H1 (cell line): ENCODE results near the gene TMBIM1. TPM values are rescaled to one million over a fixed set of nuclear protein-coding genes. Genes with fewer than 3 reads are reported as not detected.

Experiments used
- CTCF ChIA-PET: fragments of 300-600 bp; sonication (Branson Sonifier 250); formaldehyde crosslinking; loops from one replicate; lab custom pipeline; 2021; ENCODE audit not compliant: partially characterized antibody; lab: Charles Lee
- POLR2A ChIA-PET: fragments of 300-600 bp; sonication (Branson Sonifier 250); formaldehyde crosslinking; loops from one replicate; lab custom pipeline; 2021; ENCODE audit warnings: inconsistent platforms; ENCODE audit not compliant: partially characterized antibody; lab: Charles Lee
- DNase-seq, 2 experiments: peaks; one replicate each; pipeline versions ENCODE4 v3.0.0 to v3.0.0-alpha.2; 2010 to 2022; ENCODE audit warnings: low spot score in 2 of 2, low read depth in 1 of 2, mixed read lengths in 1 of 2
- FAIRE-seq: peaks from 2 replicates; lab custom pipeline; 2011; peaks lifted over from hg19 to GRCh38; lab: Jason Lieb, UNC
- H2AFZ ChIP-seq: 2 replicates; pipeline ENCODE4 v1.8.1; 2012; ENCODE audit warnings: low read length, inconsistent platforms
- H2AK5ac ChIP-seq: 2 replicates; pipeline ENCODE4 v1.6.1; 2013; ENCODE audit warnings: low read depth, low read length
- H2BK120ac ChIP-seq: replicated peaks from 2 replicates; pipeline ENCODE3; 2013; ENCODE audit warnings: low read depth, low read length, inconsistent platforms
- H2BK12ac ChIP-seq: 2 replicates; pipeline ENCODE4 v1.6.1; 2013; ENCODE audit warnings: low read depth, low read length
- H2BK15ac ChIP-seq: 2 replicates; pipeline ENCODE4 v1.6.1; 2013; ENCODE audit warnings: low read length
- H2BK20ac ChIP-seq: 2 replicates; pipeline ENCODE4 v1.6.1; 2013; ENCODE audit warnings: low read length
- H2BK5ac ChIP-seq: 2 replicates; pipeline ENCODE4 v1.6.1; 2013; ENCODE audit warnings: low read depth, low read length
- H3K14ac ChIP-seq: 2 replicates; pipeline ENCODE4 v1.6.1; 2013; ENCODE audit warnings: inconsistent platforms; ENCODE audit not compliant: insufficient read length
- H3K18ac ChIP-seq: 2 replicates; pipeline ENCODE4 v1.6.1; 2013; ENCODE audit warnings: low read length; ENCODE audit errors: extremely low read depth
- H3K23ac ChIP-seq: 2 replicates; pipeline ENCODE4 v1.6.1; 2013; ENCODE audit warnings: inconsistent platforms; ENCODE audit not compliant: insufficient read length
- H3K23me2 ChIP-seq: 2 replicates; pipeline ENCODE4 v1.6.1; 2013; ENCODE audit warnings: low read depth, low read length
- H3K27ac ChIP-seq: 2 replicates; pipeline ENCODE4 v1.6.1; 2011; ENCODE audit warnings: low read depth, low read length, inconsistent platforms
- H3K27me3 ChIP-seq, 4 experiments: replicated peaks in 1 of 4; 1 replicate in 1 of 4; 2 replicates in 3 of 4; pipeline versions ENCODE4 v1.6.1 to v1.8.1; 2011 to 2013; ENCODE audit warnings: low read length in 3 of 4, mild to moderate bottlenecking in 3 of 4, inconsistent platforms in 2 of 4, mixed read lengths in 2 of 4, moderate library complexity in 1 of 4; ENCODE audit not compliant: control insufficient read depth in 3 of 4, insufficient read depth in 3 of 4; ENCODE audit errors: extremely low read depth in 1 of 4
- H3K36me3 ChIP-seq, 4 experiments: 2 replicates each; pipeline versions ENCODE4 v1.6.1 to v1.8.1; 2011 to 2013; ENCODE audit warnings: mild to moderate bottlenecking in 4 of 4, low read length in 3 of 4, moderate library complexity in 2 of 4, control low read depth in 1 of 4, inconsistent platforms in 1 of 4; ENCODE audit not compliant: insufficient read depth in 4 of 4, control insufficient read depth in 2 of 4
- H3K4ac ChIP-seq: replicated peaks from 2 replicates; pipeline ENCODE3; 2013; ENCODE audit warnings: low read length, low read depth, mixed read lengths, inconsistent platforms; ENCODE audit not compliant: insufficient read length
- H3K4me1 ChIP-seq, 4 experiments: replicated peaks in 1 of 4; 1 replicate in 1 of 4; 2 replicates in 3 of 4; pipeline versions ENCODE4 v1.6.1 to v1.8.1; 2011 to 2013; ENCODE audit warnings: low read length in 3 of 4, inconsistent platforms in 2 of 4, mixed read lengths in 1 of 4; ENCODE audit not compliant: insufficient read depth in 4 of 4, control insufficient read depth in 3 of 4
- H3K4me2 ChIP-seq, 2 experiments: 2 replicates each; pipeline versions ENCODE4 v1.6.1 to v1.8.1; 2011 to 2013; ENCODE audit warnings: low read depth in 2 of 2, low read length in 2 of 2, control low read depth in 1 of 2, inconsistent platforms in 1 of 2, mild to moderate bottlenecking in 1 of 2; ENCODE audit not compliant: insufficient read depth in 1 of 2
- H3K4me3 ChIP-seq, 4 experiments: fragments of 200-600, 300-600 bp in 1 of 4; sonication (generic), shearing (Covaris generic), sonication (Bioruptor Twin) in 1 of 4; 2 replicates each; pipeline versions ENCODE4 v1.5.1 to v1.8.1; 2011 to 2016; ENCODE audit warnings: low read length in 4 of 4, low read depth in 3 of 4, control low read depth in 2 of 4, inconsistent platforms in 2 of 4, mild to moderate bottlenecking in 2 of 4, mixed read lengths in 1 of 4, moderate library complexity in 1 of 4; ENCODE audit not compliant: insufficient read depth in 2 of 4; ENCODE audit errors: extremely low read depth in 1 of 4
- H3K56ac ChIP-seq: replicated peaks from 2 replicates; pipeline ENCODE3; 2013; ENCODE audit warnings: low read depth, mild to moderate bottlenecking, mixed read lengths, low read length, inconsistent platforms; ENCODE audit not compliant: insufficient read length
- H3K79me1 ChIP-seq: 2 replicates; pipeline ENCODE4 v1.6.1; 2013; ENCODE audit warnings: low read depth, low read length, control low read depth
- H3K79me2 ChIP-seq, 2 experiments: 2 replicates each; pipeline versions ENCODE4 v1.6.1 to v1.8.1; 2012 to 2013; ENCODE audit warnings: low read length in 2 of 2, mild to moderate bottlenecking in 2 of 2, inconsistent platforms in 1 of 2; ENCODE audit not compliant: insufficient read depth in 2 of 2, control insufficient read depth in 1 of 2
- H3K9ac ChIP-seq, 4 experiments: replicated peaks in 1 of 4; 1 replicate in 1 of 4; 2 replicates in 3 of 4; pipeline versions ENCODE4 v1.6.1 to v1.8.1; 2011 to 2013; ENCODE audit warnings: low read depth in 3 of 4, low read length in 3 of 4, control low read depth in 2 of 4, mild to moderate bottlenecking in 2 of 4, moderate library complexity in 2 of 4, inconsistent platforms in 1 of 4; ENCODE audit errors: extremely low read depth in 1 of 4
- H3K9me3 ChIP-seq, 2 experiments: 2 replicates each; pipeline versions ENCODE4 v1.6.1 to v1.8.1; 2012 to 2013; ENCODE audit warnings: mild to moderate bottlenecking in 2 of 2, moderate library complexity in 2 of 2, control low read depth in 1 of 2, inconsistent platforms in 1 of 2, low read depth in 1 of 2, low read length in 1 of 2, mixed read lengths in 1 of 2; ENCODE audit not compliant: insufficient read depth in 2 of 2
- H4K20me1 ChIP-seq, 2 experiments: replicated peaks in 1 of 2; 2 replicates each; pipeline versions ENCODE3 to v1.8.1; 2011 to 2013; ENCODE audit warnings: inconsistent platforms in 2 of 2, low read length in 2 of 2, mild to moderate bottlenecking in 1 of 2; ENCODE audit not compliant: insufficient read depth in 2 of 2, control insufficient read depth in 1 of 2
- H4K5ac ChIP-seq: 2 replicates; pipeline ENCODE4 v1.6.1; 2013; ENCODE audit warnings: low read length, low read depth, mixed read lengths, inconsistent platforms; ENCODE audit not compliant: insufficient read length
- H4K8ac ChIP-seq: 2 replicates; pipeline ENCODE4 v1.8.0; 2013; ENCODE audit warnings: mild to moderate bottlenecking, moderate library complexity, low read length, inconsistent platforms; ENCODE audit not compliant: insufficient read depth; ENCODE audit errors: extremely low read depth
- H4K91ac ChIP-seq: replicated peaks from 2 replicates; pipeline ENCODE3; 2013; ENCODE audit warnings: low read length, mixed read lengths, inconsistent platforms; ENCODE audit not compliant: insufficient read length
- CHD2 ChIP-seq: IDR thresholded peaks from 2 replicates; pipeline ENCODE4 v1.6.1; 2012; ENCODE audit warnings: low read length, improper control_type of control experiment
- EGR1 ChIP-seq: IDR thresholded peaks from 2 replicates; pipeline ENCODE4 v1.6.1; 2011; ENCODE audit warnings: low read depth, low read length, borderline replicate concordance
- GABPA ChIP-seq: IDR thresholded peaks from 2 replicates; pipeline ENCODE4 v1.6.1; 2011; ENCODE audit warnings: mild to moderate bottlenecking, low read length, moderate library complexity, borderline replicate concordance; ENCODE audit not compliant: insufficient read depth
- KDM4A ChIP-seq: IDR thresholded peaks from one replicate; pipeline ENCODE4 v1.7.1; 2012; ENCODE audit warnings: low read depth, mild to moderate bottlenecking, moderate library complexity, low read length, inconsistent platforms; ENCODE audit not compliant: severe bottlenecking
- NRF1 ChIP-seq: IDR thresholded peaks from 2 replicates; pipeline ENCODE4 v1.6.1; 2011; ENCODE audit warnings: mild to moderate bottlenecking, low read depth, low read length, improper control_type of control experiment
- RFX5 ChIP-seq: IDR thresholded peaks from 2 replicates; pipeline ENCODE4 v1.6.1; 2011; ENCODE audit warnings: low read depth, low read length, improper control_type of control experiment, borderline replicate concordance
- SIN3A ChIP-seq, 2 experiments: IDR thresholded peaks in 1 of 2; conservative IDR thresholded peaks in 1 of 2; 2 replicates each; pipeline ENCODE4 v1.6.1; 2011 to 2012; ENCODE audit warnings: low read length in 2 of 2, improper control_type of control experiment in 1 of 2, low read depth in 1 of 2, mild to moderate bottlenecking in 1 of 2
- SP2 ChIP-seq: IDR thresholded peaks from 2 replicates; pipeline ENCODE4 v1.6.1; 2012; ENCODE audit warnings: mild to moderate bottlenecking, low read length, inconsistent platforms
- TBP ChIP-seq: IDR thresholded peaks from 2 replicates; pipeline ENCODE4 v1.6.1; 2011; ENCODE audit warnings: low read depth, low read length, improper control_type of control experiment
- WGBS, 2 experiments: shearing (Covaris generic) in 1 of 2; methylation state at CpG; one replicate each; pipeline versions ENCODE4 v1.1.6 to v1.1.7; 2013 to 2015; ENCODE audit warnings: low lambda C conversion rate in 2 of 2, mixed read lengths in 2 of 2, inconsistent platforms in 1 of 2, low coverage in 1 of 2, missing lambda C conversion rate in 1 of 2; ENCODE audit not compliant: insufficient replicate concordance in 2 of 2, insufficient coverage in 1 of 2, insufficient read length in 1 of 2; ENCODE audit errors: extremely low coverage in 1 of 2, missing lambda C conversion rate in 1 of 2; 5-methylcytosine and 5-hydroxymethylcytosine counted together
- polyA plus RNA-seq, 7 experiments: library from polyadenylated mRNA; depleted of rRNA in 3 of 7; stranded (reverse) in 5 of 7; unstranded in 2 of 7; fragments of >200 nt in 5 of 7; fragments of 200-250 nt in 2 of 7; gene quantifications; 1 replicate in 5 of 7; 2 replicates in 1 of 7; 4 replicates in 1 of 7; pipeline versions ENCODE4 v1.2.1 to v1.2.3, GENCODE V29; 2011 to 2013; ENCODE audit warnings: missing spikeins in 2 of 7, mixed read lengths in 2 of 7
- total RNA-seq: library from RNA; stranded (reverse); fragmentation: NEBNext Ultra II Directional; extraction: Animal tissue kit (Norgen Biotek cat#: 25700); gene quantifications from 2 replicates; pipeline ENCODE4 v1.2.1, GENCODE V29; 2021
- TF ChIP-seq, protein P1 (sequence below): IDR thresholded peaks from 2 replicates; pipeline ENCODE4 v1.6.1; 2011; ENCODE audit warnings: low read depth, mild to moderate bottlenecking, low read length; ENCODE audit not compliant: insufficient read depth
- TF ChIP-seq, protein P2 (sequence below), 3 experiments: IDR thresholded peaks; 1 replicate in 2 of 3; 2 replicates in 1 of 3; pipeline versions ENCODE4 v1.5.1 to v1.6.1; 2011; ENCODE audit warnings: low read length in 3 of 3, mild to moderate bottlenecking in 3 of 3, inconsistent platforms in 2 of 3, low read depth in 1 of 3, moderate library complexity in 1 of 3; ENCODE audit not compliant: insufficient read depth in 1 of 3; ENCODE audit errors: control extremely low read depth in 1 of 3

The TMBIM1 gene
- total and polyA plus RNA-seq, 2 of the 8 experiments (the other 6 are each of a cell fraction or from before 2014, with no cell fraction given): 22.1 to 36.8 TPM

DNA sequence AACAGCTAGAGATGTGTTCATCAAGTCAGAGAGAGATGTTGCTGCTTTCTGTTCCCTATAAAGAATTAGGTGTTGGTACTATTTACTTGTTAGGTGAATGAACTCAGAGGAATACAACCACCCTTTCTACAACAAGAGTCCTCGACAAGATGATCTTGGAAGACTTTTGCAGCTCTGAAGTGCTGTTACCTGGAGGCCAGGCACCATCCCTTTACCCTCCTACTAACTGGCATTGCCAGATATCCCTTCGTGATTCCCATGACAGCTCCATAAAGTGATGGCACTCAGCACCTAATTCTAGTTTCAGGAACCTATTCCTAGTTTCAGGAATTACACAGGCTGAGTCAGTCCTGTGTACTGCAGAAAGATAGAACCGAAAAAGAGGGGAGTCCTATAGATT lies 65.4 kb downstream of the TMBIM1 start:
- ChIA-PET CTCF (interaction anchor here (0.7 to 1.0 kb wide), 5 partner anchors 9 to 56 kb away, joined by 3 to 4 read pairs (median 3); no protein-coding TSS in a partner anchor), POLR2A (no interaction called here)
- no peaks in the 10 kb centered on the region for H3K23me2 ChIP-seq
- no peak overlapping the region for H4K91ac ChIP-seq
- H3K4ac ChIP-seq: no peak overlapping the region
- H4K20me1 ChIP-seq: peaks cover 7 to 10% of the 10 kb centered on the region in 2 experiments
- H3K14ac ChIP-seq: no peak overlapping the region
- no peak overlapping the region for H3K18ac ChIP-seq
- DNase-seq (no peak), FAIRE-seq (no peak)
- no peak overlapping the region for H3K56ac ChIP-seq
- no peaks in the 10 kb centered on the region for H3K27me3 ChIP-seq
- no peaks in the 10 kb centered on the region for H3K79me1 ChIP-seq
- WGBS, 2 experiments: 92% methylated on average over 3 of the region's 3 CpGs; no CpG with 5 or more reads in 1 of the 2 experiments
- H3K9ac ChIP-seq: no peak overlapping the region
- H2BK5ac ChIP-seq: no peak overlapping the region
- no peak overlapping the region for H3K4me3 ChIP-seq
- no peak overlapping the region for H4K5ac ChIP-seq
- no peak overlapping the region for H2AFZ ChIP-seq
- H2BK20ac ChIP-seq: no peak overlapping the region
- H3K23ac ChIP-seq: no peak overlapping the region
- no peaks in the 10 kb centered on the region for H3K9me3 ChIP-seq
- peaks cover 17 to 64% (median 42%) of the 10 kb centered on the region in 4 experiments for H3K36me3 ChIP-seq
- H4K8ac ChIP-seq: no peak overlapping the region
- no peak overlapping the region for H2BK12ac ChIP-seq
- H3K4me2 ChIP-seq: no peak overlapping the region
- H3K4me1 ChIP-seq: no peaks in the 10 kb centered on the region
- peaks cover 8 to 37% of the 10 kb centered on the region in 2 experiments for H3K79me2 ChIP-seq
- no peak overlapping the region for H3K27ac ChIP-seq
- H2BK120ac ChIP-seq: no peak overlapping the region
- H2BK15ac ChIP-seq: no peak overlapping the region
- H2AK5ac ChIP-seq: no peak overlapping the region
- TF ChIP-seq CHD2: no peak
- no peak for TF ChIP-seq TBP
- TF ChIP-seq EGR1: no peak
- no peak for TF ChIP-seq RFX5
- TF ChIP-seq, protein P1, sequence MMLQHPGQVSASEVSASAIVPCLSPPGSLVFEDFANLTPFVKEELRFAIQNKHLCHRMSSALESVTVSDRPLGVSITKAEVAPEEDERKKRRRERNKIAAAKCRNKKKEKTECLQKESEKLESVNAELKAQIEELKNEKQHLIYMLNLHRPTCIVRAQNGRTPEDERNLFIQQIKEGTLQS: no peak
- TF ChIP-seq GABPA: no peak
- TF ChIP-seq, protein P2, sequence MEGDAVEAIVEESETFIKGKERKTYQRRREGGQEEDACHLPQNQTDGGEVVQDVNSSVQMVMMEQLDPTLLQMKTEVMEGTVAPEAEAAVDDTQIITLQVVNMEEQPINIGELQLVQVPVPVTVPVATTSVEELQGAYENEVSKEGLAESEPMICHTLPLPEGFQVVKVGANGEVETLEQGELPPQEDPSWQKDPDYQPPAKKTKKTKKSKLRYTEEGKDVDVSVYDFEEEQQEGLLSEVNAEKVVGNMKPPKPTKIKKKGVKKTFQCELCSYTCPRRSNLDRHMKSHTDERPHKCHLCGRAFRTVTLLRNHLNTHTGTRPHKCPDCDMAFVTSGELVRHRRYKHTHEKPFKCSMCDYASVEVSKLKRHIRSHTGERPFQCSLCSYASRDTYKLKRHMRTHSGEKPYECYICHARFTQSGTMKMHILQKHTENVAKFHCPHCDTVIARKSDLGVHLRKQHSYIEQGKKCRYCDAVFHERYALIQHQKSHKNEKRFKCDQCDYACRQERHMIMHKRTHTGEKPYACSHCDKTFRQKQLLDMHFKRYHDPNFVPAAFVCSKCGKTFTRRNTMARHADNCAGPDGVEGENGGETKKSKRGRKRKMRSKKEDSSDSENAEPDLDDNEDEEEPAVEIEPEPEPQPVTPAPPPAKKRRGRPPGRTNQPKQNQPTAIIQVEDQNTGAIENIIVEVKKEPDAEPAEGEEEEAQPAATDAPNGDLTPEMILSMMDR (IDR thresholded peaks at IDR 0.05; ENCODE audit: control extremely low read depth in 1 of 3, insufficient read depth in 1 of 3, low read depth in 1 of 3, low read length in 3 of 3): no peak
- TF ChIP-seq SP2: no peak
- no peak for TF ChIP-seq SIN3A (conservative IDR thresholded peaks at IDR 0.05 in 1 of 2, IDR thresholded peaks at IDR 0.05 in 1 of 2; ENCODE audit: low read depth in 1 of 2, low read length in 2 of 2)
- no peak for TF ChIP-seq NRF1
- no peak for TF ChIP-seq KDM4A
